ENCODE data around the gene CD79A. TPM values are rescaled to one million over a fixed set of nuclear protein-coding genes. Genes with fewer than 3 reads are reported as not detected.

CD79A gene
- total RNA-seq, 1 experiment from 2014 or later = 0.69 TPM

GRCh38 chr19:41845001-41845050, 32.3 kb upstream of the CD79A start, which contains the start of gene DMRTC2:
Gene DMRTC2 (plus strand): TSS chr19:41845042. CDS start chr19:41847429, 2,387 bp downstream.
- BruUV-seq (replicated peaks) = no TSS peak
- Histone ChIP-seq H3K79me2 (ENCODE audit: insufficient read depth, low read length) (no peaks in the 10 kb centered on the region), H3K4me2 (ENCODE audit: low read length) (no peak within 1 kb of the TSS), H3K9me2 (ENCODE audit: insufficient read depth) (no peaks in the 10 kb centered on the region), H3K27me3 (ENCODE audit: insufficient read depth, low read length) (no peaks in the 10 kb centered on the region), H3K4me1 (ENCODE audit: control insufficient read depth in 1 of 2, insufficient read depth in 2 of 2, low read length in 2 of 2) (no peaks in the 10 kb centered on the region), H3K9me3 (ENCODE audit: control insufficient read depth in 1 of 2, insufficient read depth in 1 of 2, low read depth in 1 of 2, low read length in 2 of 2) (no peaks in the 10 kb centered on the region), H3K4me3 (replicated peaks in 1 of 2; ENCODE audit: low read depth in 1 of 2, low read length in 2 of 2) (no peak within 1 kb of the TSS), H3K9ac (ENCODE audit: low read length) (no peak within 1 kb of the TSS), H2AFZ (ENCODE audit: low read depth, low read length, poor library complexity, severe bottlenecking) (no peak within 1 kb of the TSS), H3K27ac (ENCODE audit: low read depth, low read length) (no peak within 1 kb of the TSS), H3K36me3 (ENCODE audit: control insufficient read depth in 1 of 2, insufficient read depth in 2 of 2, low read length in 2 of 2) (no peaks in the 10 kb centered on the region), H4K20me1 (ENCODE audit: insufficient read depth) (no peaks in the 10 kb centered on the region)
- intact Hi-C loops (cut with micrococcal nuclease) = no loop called here
- POLR2A ChIA-PET = no interaction called here
- ATAC-seq (no peak), DNase-seq (ENCODE audit: low read depth, low spot score) (no peak)
- RAD21 ChIA-PET (ENCODE audit: low non-redundant PET in 1 of 2, low total read pairs in 2 of 2, uncharacterized antibody in 2 of 2, unreplicated experiment in 2 of 2) = no interaction called here
- CTCF ChIA-PET = no interaction called here
- TF ChIP-seq EZH2phosphoT487 (IDR thresholded peaks at IDR 0.05; ENCODE audit: borderline replicate concordance) (no peak), ELF1 (IDR thresholded peaks at IDR 0.05; ENCODE audit: borderline replicate concordance, low read depth) (no peak), YY1 (IDR thresholded peaks at IDR 0.05; ENCODE audit: extremely low read depth, insufficient replicate concordance, low read depth, low read length) (no peak)

DNA sequence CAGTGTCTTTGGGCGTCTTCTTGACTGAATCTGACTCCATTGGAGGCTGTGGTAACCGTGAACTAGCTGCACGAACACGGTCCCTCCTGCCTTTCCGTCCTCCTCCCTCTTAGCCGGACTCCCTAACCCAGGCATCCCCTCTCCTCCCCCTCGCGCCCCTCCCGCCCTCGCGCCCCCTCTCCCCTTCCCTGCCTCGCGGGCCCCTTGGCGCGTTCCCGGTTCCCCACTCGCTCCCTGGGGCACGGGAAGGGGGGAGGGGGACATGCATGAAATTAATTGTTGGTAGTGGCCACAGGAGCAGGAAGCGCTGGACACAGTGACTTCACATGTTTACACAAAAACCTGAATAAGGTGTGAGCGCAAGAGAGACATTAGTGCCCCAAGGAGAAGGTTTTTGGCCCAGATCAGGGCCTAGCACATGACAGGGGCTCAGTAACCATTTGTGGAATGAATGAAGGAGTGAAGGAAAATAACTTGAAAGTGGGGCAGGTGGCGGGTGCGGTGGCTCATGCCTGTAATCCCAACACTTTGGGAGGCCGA, 32.0 kb upstream of the CD79A start:
- RAD21 ChIA-PET (ENCODE audit: low non-redundant PET in 1 of 2, low total read pairs in 2 of 2, uncharacterized antibody in 2 of 2, unreplicated experiment in 2 of 2) = no interaction called here
- POLR2A ChIA-PET = no interaction called here
- Histone ChIP-seq H4K20me1 (ENCODE audit: insufficient read depth) (no peaks in the 10 kb centered on the region), H3K36me3 (ENCODE audit: control insufficient read depth in 1 of 2, insufficient read depth in 2 of 2, low read length in 2 of 2) (no peaks in the 10 kb centered on the region), H3K79me2 (ENCODE audit: insufficient read depth, low read length) (no peaks in the 10 kb centered on the region), H3K27me3 (ENCODE audit: insufficient read depth, low read length) (no peaks in the 10 kb centered on the region), H3K4me3 (replicated peaks in 1 of 2; ENCODE audit: low read depth in 1 of 2, low read length in 2 of 2) (no peak overlapping the region), H3K9me3 (ENCODE audit: control insufficient read depth in 1 of 2, insufficient read depth in 1 of 2, low read depth in 1 of 2, low read length in 2 of 2) (no peaks in the 10 kb centered on the region), H2AFZ (ENCODE audit: low read depth, low read length, poor library complexity, severe bottlenecking) (no peak overlapping the region), H3K4me2 (ENCODE audit: low read length) (no peak overlapping the region), H3K4me1 (ENCODE audit: control insufficient read depth in 1 of 2, insufficient read depth in 2 of 2, low read length in 2 of 2) (no peaks in the 10 kb centered on the region), H3K9ac (ENCODE audit: low read length) (no peak overlapping the region), H3K9me2 (ENCODE audit: insufficient read depth) (no peaks in the 10 kb centered on the region), H3K27ac (ENCODE audit: low read depth, low read length) (no peak overlapping the region)
- CTCF ChIA-PET = no interaction called here
- TF ChIP-seq SRF (IDR thresholded peaks at IDR 0.05; ENCODE audit: low read depth) (no peak), JUND (IDR thresholded peaks at IDR 0.05) (no peak), POLR2A (IDR thresholded peaks at IDR 0.05; ENCODE audit: borderline replicate concordance, extremely low read depth, insufficient read depth, insufficient read length) (no peak)
- BruUV-seq (replicated peaks) = no TSS peak
- ATAC-seq (no peak), DNase-seq (ENCODE audit: low read depth, low spot score) (no peak)
- intact Hi-C loops (cut with micrococcal nuclease) = no loop called here

All from HCT116 (cell line).